GM12878 (cell line): ENCODE data around the gene EIF1.

Experiments used
- EP300 ChIP-seq, 2 experiments: fragments of 150-350 bp in 1 of 2; IDR thresholded peaks; 2 replicates each; pipeline ENCODE4 v1.6.1; 2011 to 2012; ENCODE audit warnings: low read depth in 2 of 2, low read length in 2 of 2, borderline replicate concordance in 1 of 2, improper control_type of control experiment in 1 of 2, inconsistent platforms in 1 of 2; ENCODE audit not compliant: control insufficient read depth in 1 of 2
- FOXK2 ChIP-seq: fragments of 450-650 bp; IDR thresholded peaks from 2 replicates; pipeline ENCODE4 v1.6.1; 2017; ENCODE audit warnings: mild to moderate bottlenecking, moderate library complexity
- HDAC2 ChIP-seq: fragments of 200-600 bp; sonication (generic); IDR thresholded peaks from 2 replicates; pipeline ENCODE4 v1.6.1; 2017
- JUND ChIP-seq: IDR thresholded peaks from 2 replicates; pipeline ENCODE4 v1.6.1; 2012; ENCODE audit warnings: low read depth, mild to moderate bottlenecking, low read length, improper control_type of control experiment, moderate library complexity
- NR2C2 ChIP-seq: IDR thresholded peaks from 2 replicates; pipeline ENCODE4 v1.6.1; 2011; ENCODE audit warnings: borderline replicate concordance, low read depth; ENCODE audit not compliant: control insufficient read depth, insufficient read length
- TAF1 ChIP-seq: IDR thresholded peaks from 2 replicates; pipeline ENCODE4 v1.6.1; 2011; ENCODE audit warnings: mild to moderate bottlenecking, low read depth, low read length, borderline replicate concordance
- TF ChIP-seq, protein P1 (sequence below): IDR thresholded peaks from 2 replicates; pipeline ENCODE4 v1.6.1; 2011; ENCODE audit warnings: low read depth, mild to moderate bottlenecking, low read length, moderate library complexity, borderline replicate concordance; ENCODE audit errors: extremely low read depth
- TF ChIP-seq, protein P2 (sequence below), 3 experiments: IDR thresholded peaks in 2 of 3; conservative IDR thresholded peaks in 1 of 3; 2 replicates each; pipeline ENCODE4 v1.5.1; 2011; ENCODE audit warnings: low read depth in 3 of 3, low read length in 3 of 3, mild to moderate bottlenecking in 3 of 3, control low read depth in 2 of 3, moderate library complexity in 2 of 3, inconsistent platforms in 1 of 3, mixed read lengths in 1 of 3; ENCODE audit not compliant: control insufficient read depth in 2 of 3, insufficient read depth in 1 of 3; ENCODE audit errors: extremely low read depth in 1 of 3
- TF ChIP-seq, protein P3 (sequence below): IDR thresholded peaks from 2 replicates; pipeline ENCODE4 v1.6.1; 2011; ENCODE audit warnings: mild to moderate bottlenecking, low read depth, low read length, moderate library complexity; ENCODE audit not compliant: insufficient replicate concordance
- TF ChIP-seq, protein P4 (sequence below): IDR thresholded peaks from 2 replicates; pipeline ENCODE4 v1.6.1; 2012; ENCODE audit warnings: mild to moderate bottlenecking, low read depth, low read length
- TF ChIP-seq, protein P5 (sequence below): IDR thresholded peaks from 2 replicates; pipeline ENCODE4 v1.6.1; 2012; ENCODE audit warnings: low read depth, low read length, improper control_type of control experiment
- TF ChIP-seq, protein P6 (sequence below): fragments of 450-650 bp; IDR thresholded peaks from 2 replicates; pipeline ENCODE4 v1.6.1; 2018; ENCODE audit warnings: borderline replicate concordance, mild to moderate bottlenecking; ENCODE audit not compliant: partially characterized antibody

DNA sequence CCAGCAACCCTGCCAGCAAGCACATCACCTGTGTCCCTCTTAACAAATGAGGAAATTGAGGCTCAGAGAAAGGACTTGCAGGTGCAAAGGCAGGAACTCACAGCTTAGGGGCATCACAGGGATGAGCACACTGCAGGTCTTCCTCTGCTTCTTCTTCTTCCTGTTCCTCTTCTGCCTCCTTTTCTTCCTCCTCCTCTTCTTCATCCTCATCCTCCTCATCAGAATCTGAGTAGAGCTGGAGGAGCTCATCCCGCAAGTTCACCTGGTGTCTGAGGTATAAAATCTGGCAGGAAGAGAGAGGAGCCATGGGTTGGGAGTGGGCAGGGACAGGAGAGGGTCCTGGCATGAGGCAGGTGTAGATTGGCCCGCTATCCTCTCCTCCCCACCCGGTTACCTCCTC is 43.2 kb downstream of the EIF1 start:
- TF ChIP-seq NR2C2 (no peak), FOXK2 (no peak), EP300 (IDR thresholded peaks at IDR 0.05; ENCODE audit: borderline replicate concordance in 1 of 2, control insufficient read depth in 1 of 2, low read depth in 2 of 2, low read length in 2 of 2) (no peak), TAF1 (no peak), HDAC2 (no peak), JUND (no peak)
- TF ChIP-seq, protein P1, sequence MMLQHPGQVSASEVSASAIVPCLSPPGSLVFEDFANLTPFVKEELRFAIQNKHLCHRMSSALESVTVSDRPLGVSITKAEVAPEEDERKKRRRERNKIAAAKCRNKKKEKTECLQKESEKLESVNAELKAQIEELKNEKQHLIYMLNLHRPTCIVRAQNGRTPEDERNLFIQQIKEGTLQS, result no peak
- TF ChIP-seq, protein P2, sequence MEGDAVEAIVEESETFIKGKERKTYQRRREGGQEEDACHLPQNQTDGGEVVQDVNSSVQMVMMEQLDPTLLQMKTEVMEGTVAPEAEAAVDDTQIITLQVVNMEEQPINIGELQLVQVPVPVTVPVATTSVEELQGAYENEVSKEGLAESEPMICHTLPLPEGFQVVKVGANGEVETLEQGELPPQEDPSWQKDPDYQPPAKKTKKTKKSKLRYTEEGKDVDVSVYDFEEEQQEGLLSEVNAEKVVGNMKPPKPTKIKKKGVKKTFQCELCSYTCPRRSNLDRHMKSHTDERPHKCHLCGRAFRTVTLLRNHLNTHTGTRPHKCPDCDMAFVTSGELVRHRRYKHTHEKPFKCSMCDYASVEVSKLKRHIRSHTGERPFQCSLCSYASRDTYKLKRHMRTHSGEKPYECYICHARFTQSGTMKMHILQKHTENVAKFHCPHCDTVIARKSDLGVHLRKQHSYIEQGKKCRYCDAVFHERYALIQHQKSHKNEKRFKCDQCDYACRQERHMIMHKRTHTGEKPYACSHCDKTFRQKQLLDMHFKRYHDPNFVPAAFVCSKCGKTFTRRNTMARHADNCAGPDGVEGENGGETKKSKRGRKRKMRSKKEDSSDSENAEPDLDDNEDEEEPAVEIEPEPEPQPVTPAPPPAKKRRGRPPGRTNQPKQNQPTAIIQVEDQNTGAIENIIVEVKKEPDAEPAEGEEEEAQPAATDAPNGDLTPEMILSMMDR (IDR thresholded peaks at IDR 0.05 in 2 of 3, conservative IDR thresholded peaks at IDR 0.05 in 1 of 3; ENCODE audit: control insufficient read depth in 2 of 3, extremely low read depth in 1 of 3, insufficient read depth in 1 of 3, low read depth in 3 of 3, low read length in 3 of 3), result no peak
- TF ChIP-seq, protein P3, sequence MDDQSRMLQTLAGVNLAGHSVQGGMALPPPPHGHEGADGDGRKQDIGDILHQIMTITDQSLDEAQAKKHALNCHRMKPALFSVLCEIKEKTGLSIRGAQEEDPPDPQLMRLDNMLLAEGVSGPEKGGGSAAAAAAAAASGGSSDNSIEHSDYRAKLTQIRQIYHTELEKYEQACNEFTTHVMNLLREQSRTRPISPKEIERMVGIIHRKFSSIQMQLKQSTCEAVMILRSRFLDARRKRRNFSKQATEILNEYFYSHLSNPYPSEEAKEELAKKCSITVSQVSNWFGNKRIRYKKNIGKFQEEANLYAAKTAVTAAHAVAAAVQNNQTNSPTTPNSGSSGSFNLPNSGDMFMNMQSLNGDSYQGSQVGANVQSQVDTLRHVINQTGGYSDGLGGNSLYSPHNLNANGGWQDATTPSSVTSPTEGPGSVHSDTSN, result no peak
- TF ChIP-seq, protein P4, sequence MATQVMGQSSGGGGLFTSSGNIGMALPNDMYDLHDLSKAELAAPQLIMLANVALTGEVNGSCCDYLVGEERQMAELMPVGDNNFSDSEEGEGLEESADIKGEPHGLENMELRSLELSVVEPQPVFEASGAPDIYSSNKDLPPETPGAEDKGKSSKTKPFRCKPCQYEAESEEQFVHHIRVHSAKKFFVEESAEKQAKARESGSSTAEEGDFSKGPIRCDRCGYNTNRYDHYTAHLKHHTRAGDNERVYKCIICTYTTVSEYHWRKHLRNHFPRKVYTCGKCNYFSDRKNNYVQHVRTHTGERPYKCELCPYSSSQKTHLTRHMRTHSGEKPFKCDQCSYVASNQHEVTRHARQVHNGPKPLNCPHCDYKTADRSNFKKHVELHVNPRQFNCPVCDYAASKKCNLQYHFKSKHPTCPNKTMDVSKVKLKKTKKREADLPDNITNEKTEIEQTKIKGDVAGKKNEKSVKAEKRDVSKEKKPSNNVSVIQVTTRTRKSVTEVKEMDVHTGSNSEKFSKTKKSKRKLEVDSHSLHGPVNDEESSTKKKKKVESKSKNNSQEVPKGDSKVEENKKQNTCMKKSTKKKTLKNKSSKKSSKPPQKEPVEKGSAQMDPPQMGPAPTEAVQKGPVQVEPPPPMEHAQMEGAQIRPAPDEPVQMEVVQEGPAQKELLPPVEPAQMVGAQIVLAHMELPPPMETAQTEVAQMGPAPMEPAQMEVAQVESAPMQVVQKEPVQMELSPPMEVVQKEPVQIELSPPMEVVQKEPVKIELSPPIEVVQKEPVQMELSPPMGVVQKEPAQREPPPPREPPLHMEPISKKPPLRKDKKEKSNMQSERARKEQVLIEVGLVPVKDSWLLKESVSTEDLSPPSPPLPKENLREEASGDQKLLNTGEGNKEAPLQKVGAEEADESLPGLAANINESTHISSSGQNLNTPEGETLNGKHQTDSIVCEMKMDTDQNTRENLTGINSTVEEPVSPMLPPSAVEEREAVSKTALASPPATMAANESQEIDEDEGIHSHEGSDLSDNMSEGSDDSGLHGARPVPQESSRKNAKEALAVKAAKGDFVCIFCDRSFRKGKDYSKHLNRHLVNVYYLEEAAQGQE, result no peak
- TF ChIP-seq, protein P5, sequence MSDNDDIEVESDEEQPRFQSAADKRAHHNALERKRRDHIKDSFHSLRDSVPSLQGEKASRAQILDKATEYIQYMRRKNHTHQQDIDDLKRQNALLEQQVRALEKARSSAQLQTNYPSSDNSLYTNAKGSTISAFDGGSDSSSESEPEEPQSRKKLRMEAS, result no peak
- TF ChIP-seq, protein P6, sequence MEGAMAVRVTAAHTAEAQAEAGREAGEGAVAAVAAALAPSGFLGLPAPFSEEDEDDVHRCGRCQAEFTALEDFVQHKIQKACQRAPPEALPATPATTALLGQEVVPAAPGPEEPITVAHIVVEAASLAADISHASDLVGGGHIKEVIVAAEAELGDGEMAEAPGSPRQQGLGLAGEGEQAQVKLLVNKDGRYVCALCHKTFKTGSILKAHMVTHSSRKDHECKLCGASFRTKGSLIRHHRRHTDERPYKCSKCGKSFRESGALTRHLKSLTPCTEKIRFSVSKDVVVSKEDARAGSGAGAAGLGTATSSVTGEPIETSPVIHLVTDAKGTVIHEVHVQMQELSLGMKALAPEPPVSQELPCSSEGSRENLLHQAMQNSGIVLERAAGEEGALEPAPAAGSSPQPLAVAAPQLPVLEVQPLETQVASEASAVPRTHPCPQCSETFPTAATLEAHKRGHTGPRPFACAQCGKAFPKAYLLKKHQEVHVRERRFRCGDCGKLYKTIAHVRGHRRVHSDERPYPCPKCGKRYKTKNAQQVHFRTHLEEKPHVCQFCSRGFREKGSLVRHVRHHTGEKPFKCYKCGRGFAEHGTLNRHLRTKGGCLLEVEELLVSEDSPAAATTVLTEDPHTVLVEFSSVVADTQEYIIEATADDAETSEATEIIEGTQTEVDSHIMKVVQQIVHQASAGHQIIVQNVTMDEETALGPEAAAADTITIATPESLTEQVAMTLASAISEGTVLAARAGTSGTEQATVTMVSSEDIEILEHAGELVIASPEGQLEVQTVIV, result no peak
